ENCODE measurements around the gene BCL3.

DNA sequence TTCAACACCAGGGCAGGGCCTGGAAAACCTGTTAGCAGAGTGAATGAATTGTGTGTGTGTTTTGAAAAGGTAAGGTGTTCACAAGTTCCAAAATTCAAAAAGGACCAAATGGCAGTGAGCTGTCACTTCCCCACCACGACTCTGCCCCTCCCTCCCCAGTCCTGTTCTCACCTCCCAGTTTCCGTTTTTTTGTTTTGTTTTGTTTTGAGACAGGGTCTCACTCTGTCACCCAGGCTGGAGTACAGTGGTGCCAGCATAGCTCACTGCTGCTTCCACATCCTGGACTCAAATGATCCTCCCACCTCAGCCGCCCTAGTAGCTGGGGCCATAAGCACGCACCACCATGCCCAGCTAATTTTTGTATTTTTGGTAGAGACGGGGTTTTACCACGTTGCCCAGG, 20.3 kb upstream of the BCL3 start:
- TF ChIP-seq POLR2A (IDR thresholded peaks at IDR 0.05; ENCODE audit: low read length) (no peak), GATA1 (IDR thresholded peaks at IDR 0.05; ENCODE audit: low read depth, low read length) (no peak)

Data from erythroblast (primary cell).